GM19025 (cell line): Measurements from ENCODE around the gene AHCYL2.
"Not testable (repeated sequence)": the region's sequence is repeated elsewhere in the genome, so short reads cannot be mapped to it uniquely, and the experiment has no call there.

Experiments
- ATAC-seq: cut with Tn5 transposase; IDR thresholded peaks from one replicate; pipeline ENCODE4 v1.9.1; 2021; ENCODE audit warnings: mild to moderate bottlenecking, low read depth, moderate library complexity; ENCODE audit not compliant: unreplicated experiment

Gene AHCYL2

GRCh38 chr7:129240119-129240820, 15.4 kb downstream of the AHCYL2 start:
- ATAC-seq = no peak

GRCh38 chr7:129244220-129244619, 19.4 kb downstream of the AHCYL2 start:
- ATAC-seq = no peak

GRCh38 chr7:129245533-129245932, 20.7 kb downstream of the AHCYL2 start:
- no peak for ATAC-seq

GRCh38 chr7:129247087-129247486, 22.3 kb downstream of the AHCYL2 start:
- ATAC-seq = no peak

GRCh38 chr7:129252128-129252527, 27.3 kb downstream of the AHCYL2 start:
- ATAC-seq = no peak

GRCh38 chr7:129252603-129253002, 27.8 kb downstream of the AHCYL2 start:
- not testable (repeated sequence) for ATAC-seq

- no peak for ATAC-seq
Measured at GRCh38 chr7:129255800-129256199, 31.0 kb downstream of the AHCYL2 start.

- no peak for ATAC-seq
Measured at GRCh38 chr7:129256221-129256620, 31.4 kb downstream of the AHCYL2 start.

- ATAC-seq = no peak
Measured at GRCh38 chr7:129257168-129257567, 32.3 kb downstream of the AHCYL2 start.

- no peak for ATAC-seq
Measured at GRCh38 chr7:129258649-129259389, 34.0 kb downstream of the AHCYL2 start.

- ATAC-seq = no peak
Measured at GRCh38 chr7:129262324-129262723, 37.5 kb downstream of the AHCYL2 start.

GRCh38 chr7:129263168-129263567, 38.3 kb downstream of the AHCYL2 start:
- ATAC-seq = no peak

- ATAC-seq = no peak
Measured at GRCh38 chr7:129264534-129264933, 39.7 kb downstream of the AHCYL2 start.

GRCh38 chr7:129265328-129265727, 40.5 kb downstream of the AHCYL2 start:
- ATAC-seq = no peak

- no peak for ATAC-seq
Measured at GRCh38 chr7:129266181-129266580, 41.4 kb downstream of the AHCYL2 start.

GRCh38 chr7:129270077-129270476, 45.2 kb downstream of the AHCYL2 start:
- no peak for ATAC-seq

GRCh38 chr7:129271500-129272355, 46.9 kb downstream of the AHCYL2 start:
- no peak for ATAC-seq

- no peak for ATAC-seq
Measured at GRCh38 chr7:129273936-129274335, 49.1 kb downstream of the AHCYL2 start.

GRCh38 chr7:129277629-129278028, 52.8 kb downstream of the AHCYL2 start:
- no peak for ATAC-seq

GRCh38 chr7:129278688-129279087, 53.9 kb downstream of the AHCYL2 start:
- no peak for ATAC-seq

- ATAC-seq = no peak
Measured at GRCh38 chr7:129279757-129280156, 54.9 kb downstream of the AHCYL2 start.
